Measurements from ENCODE around the gene CSRP2. TPM values are rescaled to one million over a fixed set of nuclear protein-coding genes. Genes with fewer than 3 reads are reported as not detected.

CSRP2 gene
- total RNA-seq, 1 experiment from 2014 or later = 2.6 TPM

- Mint-ChIP-seq H3K27ac (ENCODE audit: low read depth, unreplicated experiment) (no peak overlapping the region), H3K27me3 (ENCODE audit: insufficient read depth, unreplicated experiment) (no peaks in the 10 kb centered on the region), H3K36me3 (ENCODE audit: insufficient read depth, unreplicated experiment) (no peaks in the 10 kb centered on the region), H3K9me3 (ENCODE audit: unreplicated experiment) (peaks cover 8% of the 10 kb centered on the region), H3K4me1 (ENCODE audit: insufficient read depth, unreplicated experiment) (peaks cover 15% of the 10 kb centered on the region), H3K4me3 (ENCODE audit: unreplicated experiment) (peak overlapping the region; percentile 98)
- ChIA-PET POLR2A (interaction anchor here (1.1 to 2.9 kb wide), 3 partner anchors 9 to 321 kb away, joined by 3 to 15 read pairs (median 3); partner anchors contain the start of gene OSBPL8), CTCF (interaction anchor here (1.1 to 2.5 kb wide), 7 partner anchors 12 to 142 kb away, joined by 3 to 12 read pairs (median 4); no protein-coding TSS in a partner anchor)
- no TSS peak for BruUV-seq (replicated peaks)
- no peak for TF ChIP-seq CTCF (IDR thresholded peaks at IDR 0.05; ENCODE audit: unreplicated experiment)
- intact Hi-C loops (cut with micrococcal nuclease) = loop anchor here (2.0 kb wide), 1 partner anchor 131 kb away; no protein-coding TSS in a partner anchor
- DNase-seq (ENCODE audit: unreplicated experiment) = no peak
These were observed 1.1 kb upstream of the CSRP2 start for GRCh38 chr12:76879710-76880518.

GRCh38 chr12:76878099-76878898 lies 520 bp downstream of the CSRP2 start:
- no peaks in the 10 kb centered on the region for H3K36me3 Mint-ChIP-seq (ENCODE audit: insufficient read depth, unreplicated experiment)
- H3K4me1 Mint-ChIP-seq (ENCODE audit: insufficient read depth, unreplicated experiment) = peaks cover 11% of the 10 kb centered on the region
- intact Hi-C loops (cut with micrococcal nuclease) = loop anchor here (2.0 kb wide), 1 partner anchor 133 kb away; no protein-coding TSS in a partner anchor

GRCh38 chr12:76876696-76877229 lies 2.1 kb downstream of the CSRP2 start:
- POLR2A ChIA-PET = no interaction called here
- Mint-ChIP-seq H3K27me3 (ENCODE audit: insufficient read depth, unreplicated experiment) (no peaks in the 10 kb centered on the region), H3K9me3 (ENCODE audit: unreplicated experiment) (no peaks in the 10 kb centered on the region), H3K4me1 (ENCODE audit: insufficient read depth, unreplicated experiment) (peaks cover 11% of the 10 kb centered on the region), H3K36me3 (ENCODE audit: insufficient read depth, unreplicated experiment) (no peaks in the 10 kb centered on the region), H3K4me3 (ENCODE audit: unreplicated experiment) (no peak overlapping the region), H3K27ac (ENCODE audit: low read depth, unreplicated experiment) (no peak overlapping the region)
- BruUV-seq (replicated peaks) = no TSS peak
- DNase-seq (ENCODE audit: unreplicated experiment) = peak; percentile 39
- CTCF ChIA-PET = interaction anchor here (2.0 kb wide), 1 partner anchor 134 kb away, joined by 9 read pairs; no protein-coding TSS in a partner anchor
- intact Hi-C loops (cut with micrococcal nuclease) = no loop called here
- no peak for TF ChIP-seq CTCF (IDR thresholded peaks at IDR 0.05; ENCODE audit: unreplicated experiment)

More at GRCh38 chr12:76878099-76878898, 520 bp downstream of the CSRP2 start:
- Mint-ChIP-seq H3K9me3 (ENCODE audit: unreplicated experiment) (no peaks in the 10 kb centered on the region), H3K27me3 (ENCODE audit: insufficient read depth, unreplicated experiment) (no peaks in the 10 kb centered on the region), H3K27ac (ENCODE audit: low read depth, unreplicated experiment) (peak overlapping the region; percentile 49), H3K4me3 (ENCODE audit: unreplicated experiment) (peak overlapping the region; percentile 98)
- ChIA-PET POLR2A (interaction anchor here (0.5 to 2.9 kb wide), 10 partner anchors 10 to 1371 kb away, joined by 3 to 15 read pairs (median 3); partner anchors contain the start of gene OSBPL8), CTCF (interaction anchor here (0.7 to 2.5 kb wide), 7 partner anchors 8 to 132 kb away, joined by 3 to 12 read pairs (median 4); no protein-coding TSS in a partner anchor)
- DNase-seq (ENCODE audit: unreplicated experiment) = peak; percentile 43
- no TSS peak for BruUV-seq (replicated peaks)
- peak; percentile 9 for TF ChIP-seq CTCF (IDR thresholded peaks at IDR 0.05; ENCODE audit: unreplicated experiment)
